Activated T-helper 2 cell treated with anti-CD3 and anti-CD28 coated beads, Interferon-gamma antibody, Interleukin-2, Interleukin-4, amounts not matched to agents 10 μg/mL and 5 μg/mL and 100 μg/mL, durations not matched to agents 14 hours and 24 hours and 36 hours (primary cell): ENCODE results near the gene CENATAC. TPM values are rescaled to one million over a fixed set of nuclear protein-coding genes. Genes with fewer than 3 reads are reported as not detected.
"Not testable (repeated sequence)": the region's sequence is repeated elsewhere in the genome, so short reads cannot be mapped to it uniquely, and the experiment has no call there.

ENCODE experiments used
- DNase-seq: peaks from one replicate; pipeline ENCODE4 v3.0.0; 2021; ENCODE audit warnings: low spot score
- H3K27ac Mint-ChIP-seq: one replicate; pipeline ENCODE4 v1.8.0; 2021; ENCODE audit warnings: mixed read lengths
- H3K27me3 Mint-ChIP-seq: one replicate; pipeline ENCODE4 v1.8.0; 2021; ENCODE audit warnings: low read depth, mixed read lengths
- H3K36me3 Mint-ChIP-seq: one replicate; pipeline ENCODE4 v1.8.0; 2021; ENCODE audit warnings: low read depth, mixed read lengths
- H3K4me1 Mint-ChIP-seq: one replicate; pipeline ENCODE4 v1.8.0; 2021; ENCODE audit warnings: low read depth, mixed read lengths
- H3K4me3 Mint-ChIP-seq: one replicate; pipeline ENCODE4 v1.8.0; 2021; ENCODE audit warnings: low read depth, mild to moderate bottlenecking, moderate library complexity, mixed read lengths
- H3K9me3 Mint-ChIP-seq: one replicate; pipeline ENCODE4 v1.8.0; 2021; ENCODE audit warnings: mixed read lengths
- intact Hi-C: fragments of 100-400 bp; cut with micrococcal nuclease; formaldehyde crosslinking; loops from one replicate; pipeline ENCODE4 v1.15.1; 2023
- total RNA-seq: library from RNA; stranded (reverse); gene quantifications from 2 replicates; pipeline ENCODE4 v1.2.3, GENCODE V29; 2022

Gene CENATAC
- total RNA-seq, 1 donor from 2014 or later: 47.7 TPM

DNA sequence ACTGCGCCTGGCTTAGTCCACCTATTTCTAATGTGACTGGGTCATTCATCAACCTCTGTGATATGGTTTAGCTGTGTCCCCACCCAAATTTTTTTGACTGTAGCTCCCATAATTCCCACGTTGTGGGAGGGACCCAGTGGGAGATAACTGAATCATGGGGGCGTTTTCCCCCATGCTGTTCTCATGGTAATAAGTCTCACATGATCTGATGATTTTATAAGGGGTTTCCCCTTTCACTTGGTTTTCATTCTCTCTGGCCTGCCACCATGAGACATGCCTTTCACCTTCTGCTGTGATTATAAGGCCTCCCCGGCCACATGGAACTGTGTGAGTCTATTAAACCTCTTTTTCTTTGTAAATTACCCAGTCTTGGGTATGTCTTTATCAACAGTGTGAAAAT lies 8.7 kb downstream of the CENATAC start:
- no peak overlapping the region for H3K27ac Mint-ChIP-seq

DNA sequence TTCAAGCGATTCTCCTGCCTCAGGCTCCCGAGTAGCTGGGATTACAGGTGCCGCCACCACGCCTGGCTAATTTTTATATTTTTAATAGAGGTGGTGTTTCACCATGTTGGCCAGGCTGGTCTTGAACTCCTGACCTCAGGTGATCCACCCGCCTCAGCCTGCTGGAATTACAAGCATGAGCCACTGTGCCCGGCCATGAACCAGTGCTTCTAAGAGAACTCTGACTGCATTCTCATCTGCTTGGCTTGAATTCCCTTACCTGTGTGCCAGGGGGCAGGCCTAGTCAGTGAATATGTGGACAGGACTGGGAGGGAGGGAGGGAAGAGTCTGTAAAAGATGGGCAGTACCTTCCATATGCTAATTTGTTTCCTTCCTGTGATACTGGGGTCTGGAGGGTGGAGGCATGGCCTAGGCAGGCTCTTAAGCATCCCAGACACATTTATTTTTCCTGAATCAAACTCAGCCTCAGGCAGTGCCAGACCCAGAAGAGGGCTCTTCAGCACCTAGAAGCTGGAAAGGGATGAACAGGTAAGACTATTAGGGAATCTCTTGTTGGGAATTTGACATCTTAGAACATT lies 13.6 kb downstream of the CENATAC start:
- no peaks in the 10 kb centered on the region for H3K27me3 Mint-ChIP-seq
- DNase-seq: no peak
- intact Hi-C loops: no loop called here
- H3K27ac Mint-ChIP-seq: no peak overlapping the region
- H3K9me3 Mint-ChIP-seq: no peaks in the 10 kb centered on the region
- no peak overlapping the region for H3K4me3 Mint-ChIP-seq
- H3K4me1 Mint-ChIP-seq: peaks cover 12% of the 10 kb centered on the region
- peaks cover 69% of the 10 kb centered on the region for H3K36me3 Mint-ChIP-seq

More for the DNA sequence above, 8.7 kb downstream of the CENATAC start:
- Mint-ChIP-seq H3K4me1 (peaks cover 2% of the 10 kb centered on the region), H3K36me3 (peaks cover 53% of the 10 kb centered on the region), H3K27me3 (no peaks in the 10 kb centered on the region), H3K9me3 (no peaks in the 10 kb centered on the region), H3K4me3 (no peak overlapping the region)
- intact Hi-C loops: no loop called here
- DNase-seq: no peak

DNA sequence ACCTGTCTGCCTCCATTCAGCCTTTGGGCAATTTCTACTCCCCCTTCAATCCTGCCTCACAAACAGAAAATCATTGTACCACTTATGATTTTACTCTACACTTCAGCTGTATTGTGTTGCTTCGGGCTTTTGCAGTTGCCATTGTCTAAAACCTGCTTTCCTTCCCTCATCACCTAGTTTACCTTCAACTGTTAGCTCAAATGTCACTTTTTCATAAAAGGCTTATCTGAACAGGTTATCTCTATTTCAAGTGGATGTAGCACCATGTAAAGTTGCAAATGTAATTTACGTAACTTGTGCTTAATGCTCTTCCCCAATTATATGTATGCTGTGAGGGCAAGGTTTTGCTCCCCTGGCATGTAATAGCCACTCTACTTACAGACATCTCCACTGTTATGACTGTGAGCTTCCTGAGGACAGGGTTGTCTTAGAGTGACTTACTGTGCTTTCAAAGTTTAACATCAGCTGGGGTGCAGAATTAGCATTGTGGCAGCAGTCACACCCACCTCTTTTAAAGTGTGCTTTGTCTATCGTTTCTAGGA lies 14.8 kb downstream of the CENATAC start:
- no peak overlapping the region for H3K27ac Mint-ChIP-seq
- intact Hi-C loops: no loop called here
- H3K4me1 Mint-ChIP-seq: peaks cover 12% of the 10 kb centered on the region
- peaks cover 72% of the 10 kb centered on the region for H3K36me3 Mint-ChIP-seq
- no peaks in the 10 kb centered on the region for H3K9me3 Mint-ChIP-seq
- no peak overlapping the region for H3K4me3 Mint-ChIP-seq
- no peaks in the 10 kb centered on the region for H3K27me3 Mint-ChIP-seq
- no peak for DNase-seq

DNA sequence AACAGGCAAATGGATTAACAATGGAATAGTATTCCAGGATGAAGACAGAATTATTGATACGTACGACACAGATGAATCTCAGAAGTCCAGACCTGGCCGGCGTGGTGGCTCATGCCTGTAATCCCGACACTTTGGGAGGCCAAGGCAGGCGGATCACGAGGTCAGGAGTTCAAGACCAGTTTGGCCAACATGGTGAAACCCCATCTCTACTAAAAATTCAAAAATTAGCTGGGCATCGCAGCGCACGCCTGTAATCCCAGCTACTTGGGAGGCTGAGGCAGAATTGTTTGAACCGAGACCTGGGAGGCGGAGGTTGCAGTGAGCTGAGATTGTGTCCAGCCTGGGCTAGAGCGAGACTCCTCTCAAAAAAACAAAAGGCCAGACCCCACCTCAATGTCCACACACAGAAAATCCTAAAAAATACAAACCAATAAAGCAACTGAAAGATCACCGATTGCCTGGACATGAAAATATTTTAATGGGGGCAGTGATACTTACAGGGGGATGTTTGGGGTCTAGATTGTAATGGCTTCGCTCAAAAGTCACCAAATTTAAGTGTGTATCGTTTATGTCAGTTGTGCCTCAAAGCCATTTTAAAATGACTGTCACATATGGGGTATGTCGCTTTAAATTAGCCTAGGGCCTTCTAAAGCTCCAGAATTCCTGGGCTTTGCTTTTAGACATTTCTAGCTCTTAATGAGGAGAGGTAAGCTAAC lies 16.4 kb downstream of the CENATAC start:
- H3K4me1 Mint-ChIP-seq: peaks cover 12% of the 10 kb centered on the region
- no peaks in the 10 kb centered on the region for H3K9me3 Mint-ChIP-seq
- no peak overlapping the region for H3K27ac Mint-ChIP-seq
- H3K36me3 Mint-ChIP-seq: peaks cover 71% of the 10 kb centered on the region
- no peak overlapping the region for H3K4me3 Mint-ChIP-seq
- H3K27me3 Mint-ChIP-seq: no peaks in the 10 kb centered on the region
- no peak for DNase-seq
- intact Hi-C loops: no loop called here

DNA sequence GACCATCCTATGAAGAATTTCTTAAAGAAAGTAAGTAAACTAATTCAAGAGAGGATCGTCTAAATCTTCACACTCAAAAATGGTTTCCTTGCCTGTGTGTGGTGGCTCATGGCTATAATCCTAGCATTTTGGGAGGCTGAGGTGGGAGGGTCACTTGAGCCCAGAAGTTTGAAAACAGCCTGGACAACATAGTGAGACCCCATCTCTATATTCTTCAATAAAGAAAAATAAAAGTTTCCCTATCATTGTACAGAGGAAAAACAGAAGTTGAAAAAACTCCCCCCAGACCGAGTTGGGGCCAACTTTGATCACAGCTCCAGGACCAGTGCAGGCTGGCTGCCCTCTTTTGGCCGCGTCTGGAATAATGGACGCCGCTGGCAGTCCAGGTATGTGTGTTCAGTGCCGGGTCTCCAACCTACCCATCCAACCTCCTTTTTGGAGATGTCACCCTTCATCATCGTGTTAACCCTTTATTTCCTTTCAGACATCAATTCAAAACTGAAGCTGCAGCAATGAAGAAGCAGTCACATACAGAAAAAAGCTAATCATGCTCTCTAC lies 17.2 kb downstream of the CENATAC start:
- Mint-ChIP-seq H3K4me3 (peak overlapping the region; percentile 35), H3K9me3 (no peaks in the 10 kb centered on the region), H3K27ac (peak overlapping the region; percentile 41), H3K36me3 (peaks cover 71% of the 10 kb centered on the region), H3K27me3 (no peaks in the 10 kb centered on the region), H3K4me1 (peaks cover 17% of the 10 kb centered on the region)
- DNase-seq: no peak
- intact Hi-C loops: loop anchor here (5.0 kb wide), 1 partner anchor 88 kb away; the partner anchor contains the start of gene BCL9L

DNA sequence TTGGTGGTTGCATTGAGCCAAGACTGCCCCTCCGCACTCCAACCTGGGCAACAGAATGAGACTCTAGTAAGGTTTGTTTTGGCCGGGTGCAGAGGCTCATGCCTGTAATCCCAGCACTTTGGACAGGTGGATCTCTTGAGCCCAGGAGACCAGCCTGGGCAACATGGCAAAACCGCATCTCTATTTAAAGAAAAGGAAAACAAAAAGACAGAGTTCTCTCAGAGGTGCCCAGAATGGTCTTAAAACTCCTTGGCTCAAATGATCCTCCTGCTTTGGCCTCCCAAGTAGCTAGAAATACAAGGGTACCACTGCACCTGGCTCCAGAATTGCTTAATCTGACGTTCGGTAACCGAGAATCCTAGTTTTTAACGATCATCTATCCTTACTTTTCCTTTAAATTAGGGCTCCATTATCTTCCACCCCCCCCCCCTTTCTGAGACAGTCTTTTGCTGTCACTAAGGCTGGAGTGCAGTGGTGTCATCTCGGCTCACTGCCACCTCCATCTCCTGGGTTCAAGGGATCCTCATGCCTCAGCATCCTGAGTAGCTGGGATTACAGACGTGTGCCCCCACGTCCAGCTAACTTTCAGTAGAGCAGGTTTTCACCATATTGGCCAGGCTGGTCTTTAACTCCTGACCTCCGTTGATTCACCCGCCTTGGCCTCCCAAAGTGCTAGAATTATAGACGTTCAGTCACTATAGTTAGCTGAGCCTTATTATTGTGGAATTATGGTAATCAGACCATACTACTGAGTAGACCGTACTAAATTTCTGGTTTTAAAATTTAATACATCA lies 18.5 kb downstream of the CENATAC start:
- no peaks in the 10 kb centered on the region for H3K27me3 Mint-ChIP-seq
- peaks cover 77% of the 10 kb centered on the region for H3K36me3 Mint-ChIP-seq
- intact Hi-C loops: loop anchor here (5.0 kb wide), 1 partner anchor 89 kb away; the partner anchor contains the start of gene BCL9L
- no peak for DNase-seq
- H3K4me1 Mint-ChIP-seq: peaks cover 21% of the 10 kb centered on the region
- H3K9me3 Mint-ChIP-seq: no peaks in the 10 kb centered on the region
- peak overlapping the region; percentile 100 for H3K27ac Mint-ChIP-seq
- peak overlapping the region; percentile 99 for H3K4me3 Mint-ChIP-seq

DNA sequence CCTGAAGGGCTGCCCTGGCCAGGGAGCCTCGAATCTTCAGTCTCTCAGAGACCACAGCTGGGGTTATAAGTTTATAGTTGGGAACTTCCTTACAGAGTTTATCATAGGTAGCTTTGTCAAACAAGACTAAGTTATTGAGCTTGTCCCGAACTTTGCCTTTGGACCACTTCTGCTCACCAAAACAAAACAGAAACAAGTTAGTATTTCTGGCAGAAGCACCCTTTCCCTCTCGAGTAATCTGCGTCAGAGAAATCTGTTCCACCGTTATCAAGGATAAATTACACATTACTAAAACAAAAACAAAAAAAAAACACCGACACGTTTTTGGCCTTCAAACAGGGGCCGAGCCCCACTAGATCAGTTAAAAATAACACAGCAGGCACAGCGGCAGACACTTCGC lies 19.4 kb downstream of the CENATAC start:
- not testable (repeated sequence) for H3K27me3 Mint-ChIP-seq, DNase-seq, H3K9me3 Mint-ChIP-seq
- H3K4me3 Mint-ChIP-seq: peak overlapping the region; percentile 99
- peaks cover 82% of the 10 kb centered on the region for H3K36me3 Mint-ChIP-seq
- intact Hi-C loops: loop anchor here (5.0 kb wide), 1 partner anchor 90 kb away; the partner anchor contains the start of gene BCL9L
- H3K4me1 Mint-ChIP-seq: peaks cover 25% of the 10 kb centered on the region
- peak overlapping the region; percentile 100 for H3K27ac Mint-ChIP-seq

DNA sequence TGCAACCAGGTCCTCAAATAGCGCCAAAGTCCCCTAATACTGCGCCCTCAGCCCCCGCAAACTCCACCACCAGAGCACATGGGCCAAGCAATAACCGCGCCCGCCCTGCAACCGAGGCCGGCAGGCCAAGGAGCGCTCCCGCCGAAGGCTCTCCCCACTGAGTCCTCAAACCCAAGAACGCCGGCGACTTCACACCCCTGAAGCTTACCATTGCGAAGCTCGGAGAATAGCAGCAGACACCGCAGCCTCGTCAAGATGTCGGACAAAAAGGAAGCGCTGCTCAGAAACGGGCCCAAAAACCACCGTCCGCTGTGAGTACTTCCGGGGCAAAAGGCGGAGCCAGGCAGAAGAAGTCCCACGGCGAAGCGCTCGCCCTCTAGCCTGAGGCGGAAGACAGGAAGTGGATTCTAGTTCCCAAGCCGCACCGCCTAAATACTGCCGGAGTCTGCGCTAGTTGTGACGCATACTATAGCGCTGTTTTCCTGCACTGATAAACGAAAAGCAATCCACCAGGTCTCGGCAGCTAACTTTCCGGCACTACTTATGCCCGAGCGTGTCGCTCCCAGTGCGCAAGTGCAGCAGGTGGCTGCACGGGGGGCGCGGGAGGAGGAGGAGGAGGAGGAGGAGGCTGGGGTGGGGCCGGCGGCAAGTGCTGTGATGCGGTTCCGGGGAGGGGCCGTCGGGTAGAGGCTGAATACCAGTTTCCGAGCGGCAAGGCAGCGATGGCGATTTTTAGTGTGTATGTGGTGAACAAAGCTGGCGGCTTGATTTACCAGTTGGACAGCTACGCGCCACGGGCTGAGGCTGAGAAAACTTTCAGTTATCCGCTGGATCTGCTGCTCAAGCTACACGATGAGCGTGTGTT lies 20.4 kb downstream of the CENATAC start, which contains the start of the genes RPS25 and TRAPPC4:
TSS of gene RPS25 (minus strand) at position 270 of the 865 bp plus-strand sequence. CDS start at position 211, 59 bp downstream.
TSS of gene TRAPPC4 (plus strand) at position 693 of the 865 bp plus-strand sequence. CDS start at position 723, 30 bp downstream.
- DNase-seq: peak; percentile 93
- H3K27me3 Mint-ChIP-seq: no peaks in the 10 kb centered on the region
- intact Hi-C loops: loop anchor here (1.0 to 5.0 kb wide), 8 partner anchors 12 to 188 kb away; partner anchors contain the start of genes BCL9L, CBL, CENATAC and HMBS
- peak within 1 kb of the TSS; percentile 100 for H3K27ac Mint-ChIP-seq
- H3K36me3 Mint-ChIP-seq: peaks cover 81% of the 10 kb centered on the region
- no peaks in the 10 kb centered on the region for H3K9me3 Mint-ChIP-seq
- peak within 1 kb of the TSS; percentile 99 for H3K4me3 Mint-ChIP-seq
- H3K4me1 Mint-ChIP-seq: peaks cover 25% of the 10 kb centered on the region

DNA sequence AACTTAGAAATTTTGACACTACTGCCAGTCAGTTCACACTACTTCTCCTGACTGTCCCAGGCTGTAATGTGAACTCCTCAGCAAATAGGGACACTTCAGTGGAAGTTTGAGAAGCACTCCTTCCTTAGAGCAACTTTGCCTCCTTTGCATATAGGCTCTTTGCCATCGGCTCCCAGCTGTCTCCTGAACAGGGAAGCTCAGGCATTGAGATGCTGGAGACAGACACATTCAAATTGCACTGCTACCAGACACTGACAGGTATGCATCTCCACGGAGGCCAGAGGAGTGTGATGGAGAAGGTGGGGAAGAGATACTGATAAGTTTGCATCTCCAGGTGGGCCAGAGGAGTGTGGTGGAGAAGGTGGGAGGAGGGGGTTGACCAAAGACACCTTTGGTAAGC lies 22.1 kb downstream of the CENATAC start:
- H3K4me3 Mint-ChIP-seq: peak overlapping the region; percentile 99
- H3K36me3 Mint-ChIP-seq: peaks cover 83% of the 10 kb centered on the region
- no peak for DNase-seq
- H3K27me3 Mint-ChIP-seq: no peaks in the 10 kb centered on the region
- H3K9me3 Mint-ChIP-seq: no peaks in the 10 kb centered on the region
- intact Hi-C loops: loop anchor here (2.0 to 5.0 kb wide), 5 partner anchors 37 to 187 kb away; partner anchors contain the start of genes BCL9L, CBL, HMBS and HYOU1
- peaks cover 28% of the 10 kb centered on the region for H3K4me1 Mint-ChIP-seq
- peak overlapping the region; percentile 100 for H3K27ac Mint-ChIP-seq

DNA sequence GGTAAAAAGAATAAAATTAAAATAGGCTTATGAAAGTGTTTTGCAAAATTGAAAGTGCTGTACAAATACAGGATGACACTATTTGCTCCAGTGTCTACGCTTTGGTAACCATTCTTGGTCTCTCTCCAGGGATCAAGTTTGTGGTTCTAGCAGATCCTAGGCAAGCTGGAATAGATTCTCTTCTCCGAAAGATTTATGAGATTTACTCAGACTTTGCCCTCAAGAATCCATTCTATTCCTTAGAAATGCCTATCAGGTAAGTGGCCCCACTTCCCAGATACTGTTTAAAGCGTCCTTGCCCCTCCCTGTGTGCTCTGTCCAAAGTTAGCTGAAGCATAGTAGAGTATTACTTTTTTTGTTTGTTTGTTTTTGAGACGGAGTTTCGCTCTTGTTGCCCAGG lies 23.7 kb downstream of the CENATAC start:
- no peaks in the 10 kb centered on the region for H3K9me3 Mint-ChIP-seq
- H3K27me3 Mint-ChIP-seq: no peaks in the 10 kb centered on the region
- intact Hi-C loops: no loop called here
- peak overlapping the region; percentile 56 for H3K4me3 Mint-ChIP-seq
- DNase-seq: no peak
- H3K27ac Mint-ChIP-seq: no peak overlapping the region
- peaks cover 22% of the 10 kb centered on the region for H3K4me1 Mint-ChIP-seq
- peaks cover 74% of the 10 kb centered on the region for H3K36me3 Mint-ChIP-seq

DNA sequence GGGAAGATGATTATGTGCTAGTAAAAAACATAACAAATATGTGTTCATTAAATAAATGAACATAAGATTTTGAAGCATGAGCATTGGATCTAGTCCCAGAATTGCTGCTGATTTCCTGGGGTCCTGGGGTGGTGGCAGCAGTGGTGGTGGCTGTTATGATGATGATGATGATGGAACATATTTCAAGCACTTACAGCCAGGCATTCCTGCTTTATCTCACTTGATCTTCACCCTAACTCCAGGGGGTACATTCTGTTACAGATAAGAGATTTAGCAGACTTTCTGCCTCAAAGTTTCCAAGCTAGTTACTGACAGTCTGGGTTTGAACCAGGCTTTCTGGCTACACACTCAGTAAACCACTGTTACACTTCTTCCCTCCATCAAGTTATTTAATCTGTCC lies 25.8 kb downstream of the CENATAC start:
- no peak for DNase-seq
- no peak overlapping the region for H3K4me3 Mint-ChIP-seq
- no peaks in the 10 kb centered on the region for H3K9me3 Mint-ChIP-seq
- peaks cover 24% of the 10 kb centered on the region for H3K4me1 Mint-ChIP-seq
- peak overlapping the region; percentile 47 for H3K27ac Mint-ChIP-seq
- intact Hi-C loops: no loop called here
- H3K27me3 Mint-ChIP-seq: no peaks in the 10 kb centered on the region
- H3K36me3 Mint-ChIP-seq: peaks cover 63% of the 10 kb centered on the region
